Esophagus muscularis mucosa (tissue), 4 donors: ENCODE results near the gene NOG.

Experiments used
- EP300 ChIP-seq: sonication (generic); formaldehyde crosslinking; IDR thresholded peaks from one replicate; pipeline ENCODE4 v1.6.1; 2017; ENCODE audit warnings: antibody characterized with exemption
- POLR2A ChIP-seq: fragments of 450-650 bp; IDR thresholded peaks from one replicate; pipeline ENCODE4 v1.6.1; 2017; ENCODE audit warnings: antibody characterized with exemption, moderate library complexity, mild to moderate bottlenecking, low read depth
- POLR2AphosphoS5 ChIP-seq, 2 donors: sonication (generic); formaldehyde crosslinking; IDR thresholded peaks; one replicate each; pipeline ENCODE4 v1.6.1; 2017; ENCODE audit warnings: antibody characterized with exemption in 2 of 2
- TF ChIP-seq, protein P1 (sequence below), 3 experiments: fragments of 200-600 bp in 2 of 3; fragments of 450-650 bp in 1 of 3; sonication (generic) in 2 of 3; IDR thresholded peaks; one replicate each; pipeline ENCODE4 v1.5.1; 2017 to 2019; ENCODE audit warnings: antibody characterized with exemption in 3 of 3, mild to moderate bottlenecking in 2 of 3, moderate library complexity in 1 of 3

GRCh38 chr17:56639517-56639916, 46.0 kb downstream of the NOG start:
- TF ChIP-seq, protein P1, sequence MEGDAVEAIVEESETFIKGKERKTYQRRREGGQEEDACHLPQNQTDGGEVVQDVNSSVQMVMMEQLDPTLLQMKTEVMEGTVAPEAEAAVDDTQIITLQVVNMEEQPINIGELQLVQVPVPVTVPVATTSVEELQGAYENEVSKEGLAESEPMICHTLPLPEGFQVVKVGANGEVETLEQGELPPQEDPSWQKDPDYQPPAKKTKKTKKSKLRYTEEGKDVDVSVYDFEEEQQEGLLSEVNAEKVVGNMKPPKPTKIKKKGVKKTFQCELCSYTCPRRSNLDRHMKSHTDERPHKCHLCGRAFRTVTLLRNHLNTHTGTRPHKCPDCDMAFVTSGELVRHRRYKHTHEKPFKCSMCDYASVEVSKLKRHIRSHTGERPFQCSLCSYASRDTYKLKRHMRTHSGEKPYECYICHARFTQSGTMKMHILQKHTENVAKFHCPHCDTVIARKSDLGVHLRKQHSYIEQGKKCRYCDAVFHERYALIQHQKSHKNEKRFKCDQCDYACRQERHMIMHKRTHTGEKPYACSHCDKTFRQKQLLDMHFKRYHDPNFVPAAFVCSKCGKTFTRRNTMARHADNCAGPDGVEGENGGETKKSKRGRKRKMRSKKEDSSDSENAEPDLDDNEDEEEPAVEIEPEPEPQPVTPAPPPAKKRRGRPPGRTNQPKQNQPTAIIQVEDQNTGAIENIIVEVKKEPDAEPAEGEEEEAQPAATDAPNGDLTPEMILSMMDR (IDR thresholded peaks at IDR 0.05) = no peak
- TF ChIP-seq POLR2AphosphoS5 (IDR thresholded peaks at IDR 0.05) (no peak), EP300 (no peak), POLR2A (no peak)
